WTC11 (cell line): ENCODE results near the gene CEACAM8.

Experiments used
- CREB1 ChIP-seq: sonication (generic); formaldehyde crosslinking; IDR thresholded peaks from 2 replicates; pipeline ENCODE4 v1.8.0; 2023; ENCODE audit warnings: mild to moderate bottlenecking, missing genetic modification reagents
- CREM ChIP-seq: sonication (generic); formaldehyde crosslinking; IDR thresholded peaks from 2 replicates; pipeline ENCODE4 v1.8.1; 2022; ENCODE audit warnings: mild to moderate bottlenecking, missing genetic modification reagents, moderate library complexity
- JUN ChIP-seq: sonication (generic); formaldehyde crosslinking; IDR thresholded peaks from 2 replicates; pipeline ENCODE4 v1.8.0; 2023; ENCODE audit warnings: mild to moderate bottlenecking, missing genetic modification reagents
- MAX ChIP-seq: sonication (generic); formaldehyde crosslinking; IDR thresholded peaks from 2 replicates; pipeline ENCODE4 v1.8.0; 2022; ENCODE audit warnings: mild to moderate bottlenecking, missing genetic modification reagents
- MYBL2 ChIP-seq: sonication (generic); formaldehyde crosslinking; IDR thresholded peaks from 2 replicates; pipeline ENCODE4 v1.8.1; 2023; ENCODE audit warnings: mild to moderate bottlenecking, moderate library complexity, missing genetic modification reagents
- TF ChIP-seq, protein P1 (sequence below): fragments of 200-600 bp; IDR thresholded peaks from 2 replicates; pipeline ENCODE4 v1.8.0; 2022; ENCODE audit warnings: antibody characterized with exemption

GRCh38 chr19:42547929-42548328 lies 46.8 kb downstream of the CEACAM8 start:
- TF ChIP-seq, protein P1, sequence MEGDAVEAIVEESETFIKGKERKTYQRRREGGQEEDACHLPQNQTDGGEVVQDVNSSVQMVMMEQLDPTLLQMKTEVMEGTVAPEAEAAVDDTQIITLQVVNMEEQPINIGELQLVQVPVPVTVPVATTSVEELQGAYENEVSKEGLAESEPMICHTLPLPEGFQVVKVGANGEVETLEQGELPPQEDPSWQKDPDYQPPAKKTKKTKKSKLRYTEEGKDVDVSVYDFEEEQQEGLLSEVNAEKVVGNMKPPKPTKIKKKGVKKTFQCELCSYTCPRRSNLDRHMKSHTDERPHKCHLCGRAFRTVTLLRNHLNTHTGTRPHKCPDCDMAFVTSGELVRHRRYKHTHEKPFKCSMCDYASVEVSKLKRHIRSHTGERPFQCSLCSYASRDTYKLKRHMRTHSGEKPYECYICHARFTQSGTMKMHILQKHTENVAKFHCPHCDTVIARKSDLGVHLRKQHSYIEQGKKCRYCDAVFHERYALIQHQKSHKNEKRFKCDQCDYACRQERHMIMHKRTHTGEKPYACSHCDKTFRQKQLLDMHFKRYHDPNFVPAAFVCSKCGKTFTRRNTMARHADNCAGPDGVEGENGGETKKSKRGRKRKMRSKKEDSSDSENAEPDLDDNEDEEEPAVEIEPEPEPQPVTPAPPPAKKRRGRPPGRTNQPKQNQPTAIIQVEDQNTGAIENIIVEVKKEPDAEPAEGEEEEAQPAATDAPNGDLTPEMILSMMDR: no peak
- TF ChIP-seq CREM (CRISPR knock-in tag): no peak
- no peak for TF ChIP-seq MAX (CRISPR knock-in tag)
- no peak for TF ChIP-seq CREB1
- TF ChIP-seq JUN (CRISPR knock-in tag): no peak
- no peak for TF ChIP-seq MYBL2 (CRISPR knock-in tag)
